IMR-90 (cell line): ENCODE results near the gene OR1A1. TPM values are rescaled to one million over a fixed set of nuclear protein-coding genes. Genes with fewer than 3 reads are reported as not detected.
"Not testable (repeated sequence)": the region's sequence is repeated elsewhere in the genome, so short reads cannot be mapped to it uniquely, and the experiment has no call there.

ENCODE experiments used
- ATAC-seq: fragments of 200-7000 bp; cut with Tn5 transposase; 2 replicates; pipeline ENCODE4 v1.9.1; 2020; ENCODE audit warnings: low read depth, mild to moderate bottlenecking, moderate library complexity
- BruUV-seq: library from RNA; stranded (reverse); fragments of 400-500 nt; replicated peaks from 2 replicates; lab custom pipeline; 2021; lab: Mats Ljungman, UMichigan
- CTCF ChIA-PET: fragments of 300-600 bp; formaldehyde crosslinking; extraction: SDS; loops from one replicate; lab custom pipeline; 2021; ENCODE audit warnings: antibody characterized with exemption; lab: Yijun Ruan, JAX
- POLR2A ChIA-PET: fragments of 300-600 bp; sonication (Branson Sonifier 250); formaldehyde crosslinking; loops from one replicate; lab custom pipeline; 2022; ENCODE audit warnings: antibody characterized with exemption; ENCODE audit not compliant: unreplicated experiment; lab: Charles Lee
- DNase-seq: peaks from one replicate; pipeline ENCODE4 v3.0.0; 2013
- H2AFZ ChIP-seq: replicated peaks from 2 replicates; pipeline ENCODE3; 2013; ENCODE audit warnings: low read length, mild to moderate bottlenecking; ENCODE audit not compliant: poor library complexity
- H2AK5ac ChIP-seq: 2 replicates; pipeline ENCODE4 v1.6.1; 2013; ENCODE audit warnings: low read depth, low read length, inconsistent platforms
- H2AK9ac ChIP-seq: replicated peaks from 2 replicates; pipeline ENCODE3; 2013; ENCODE audit warnings: mild to moderate bottlenecking, low read depth, low read length, moderate library complexity; ENCODE audit not compliant: poor library complexity
- H2BK120ac ChIP-seq: 2 replicates; pipeline ENCODE4 v1.6.1; 2013; ENCODE audit warnings: low read depth, low read length, inconsistent platforms
- H2BK15ac ChIP-seq: 3 replicates; pipeline ENCODE4 v1.6.1; 2013; ENCODE audit warnings: low read depth, low read length, inconsistent platforms
- H2BK20ac ChIP-seq: 2 replicates; pipeline ENCODE4 v1.6.1; 2013; ENCODE audit warnings: low read depth, mild to moderate bottlenecking, inconsistent platforms, low read length, moderate library complexity
- H2BK5ac ChIP-seq: 2 replicates; pipeline ENCODE4 v1.6.1; 2013; ENCODE audit warnings: mild to moderate bottlenecking, low read depth, low read length, inconsistent platforms; ENCODE audit not compliant: poor library complexity, severe bottlenecking
- H3K14ac ChIP-seq: replicated peaks from 2 replicates; pipeline ENCODE4 v1.6.1; 2013; ENCODE audit warnings: low read depth, low read length, inconsistent platforms
- H3K18ac ChIP-seq: 2 replicates; pipeline ENCODE4 v1.6.1; 2013; ENCODE audit warnings: low read depth, low read length, control low read depth
- H3K23ac ChIP-seq: 2 replicates; pipeline ENCODE4 v1.6.1; 2013; ENCODE audit warnings: low read depth, low read length, inconsistent platforms
- H3K27ac ChIP-seq: 2 replicates; pipeline ENCODE4 v1.5.1; 2013; ENCODE audit warnings: mild to moderate bottlenecking, control low read depth, low read length; ENCODE audit not compliant: insufficient read depth
- H3K27me3 ChIP-seq: 2 replicates; pipeline ENCODE4 v1.6.1; 2013; ENCODE audit warnings: low read length; ENCODE audit not compliant: control insufficient read depth, insufficient read depth
- H3K36me3 ChIP-seq: 2 replicates; pipeline ENCODE4 v1.6.1; 2013; ENCODE audit warnings: low read length, mixed read lengths; ENCODE audit not compliant: control insufficient read depth, insufficient read depth
- H3K4ac ChIP-seq: 2 replicates; pipeline ENCODE4 v1.6.1; 2013; ENCODE audit warnings: low read depth, low read length, inconsistent platforms
- H3K4me1 ChIP-seq: 2 replicates; pipeline ENCODE4 v1.6.1; 2013; ENCODE audit warnings: low read length, mixed read lengths; ENCODE audit not compliant: control insufficient read depth, insufficient read depth
- H3K4me2 ChIP-seq: 2 replicates; pipeline ENCODE4 v1.6.1; 2013; ENCODE audit warnings: low read depth, mild to moderate bottlenecking, control low read depth, low read length, moderate library complexity
- H3K4me3 ChIP-seq: 2 replicates; pipeline ENCODE4 v1.5.1; 2013; ENCODE audit warnings: low read depth, mild to moderate bottlenecking, control low read depth, low read length, moderate library complexity; ENCODE audit not compliant: insufficient read depth
- H3K56ac ChIP-seq: 2 replicates; pipeline ENCODE4 v1.6.1; 2013; ENCODE audit warnings: low read length, inconsistent platforms; ENCODE audit not compliant: insufficient read depth; ENCODE audit errors: extremely low read depth
- H3K79me1 ChIP-seq, 2 experiments: 2 replicates each; pipeline ENCODE4 v1.6.1; 2013; ENCODE audit warnings: low read length in 2 of 2, inconsistent platforms in 1 of 2, low read depth in 1 of 2
- H3K9ac ChIP-seq: 2 replicates; pipeline ENCODE4 v1.6.1; 2013; ENCODE audit warnings: low read depth, low read length, control low read depth
- H3K9me1 ChIP-seq: 2 replicates; pipeline ENCODE4 v1.6.1; 2013; ENCODE audit warnings: low read length, inconsistent platforms; ENCODE audit not compliant: insufficient read depth
- H3K9me3 ChIP-seq: 2 replicates; pipeline ENCODE4 v1.6.1; 2013; ENCODE audit warnings: low read length; ENCODE audit not compliant: control insufficient read depth, insufficient read depth
- H4K20me1 ChIP-seq: 2 replicates; pipeline ENCODE4 v1.6.1; 2013; ENCODE audit warnings: low read length, inconsistent platforms; ENCODE audit not compliant: insufficient read depth
- H4K5ac ChIP-seq: 2 replicates; pipeline ENCODE4 v1.6.1; 2013; ENCODE audit warnings: mild to moderate bottlenecking, low read depth, low read length, control low read depth
- H4K8ac ChIP-seq, 2 experiments: 2 replicates each; pipeline ENCODE4 v1.6.1; 2013; ENCODE audit warnings: low read depth in 2 of 2, low read length in 2 of 2, control low read depth in 1 of 2, inconsistent platforms in 1 of 2
- H4K91ac ChIP-seq: 2 replicates; pipeline ENCODE4 v1.6.1; 2013; ENCODE audit warnings: low read depth, low read length, inconsistent platforms; ENCODE audit not compliant: insufficient read depth
- WGBS, 2 experiments: methylation state at CpG; one replicate each; pipeline versions ENCODE4 v1.1.5 to v1.1.7; 2013; ENCODE audit warnings: missing lambda C conversion rate in 2 of 2; ENCODE audit not compliant: insufficient read length in 1 of 2; ENCODE audit errors: extremely low coverage in 2 of 2; 5-methylcytosine and 5-hydroxymethylcytosine counted together
- dilution Hi-C: fragments of 300-500 bp; cut with HindIII; formaldehyde crosslinking; loops from one replicate; pipeline ENCODE4 v1.14.3; 2018; ENCODE audit warnings: low sequenced_read_pairs; ENCODE audit not compliant: unreplicated experiment
- in situ Hi-C: fragments of 300-500 bp; cut with MboI; formaldehyde crosslinking; loops from 3 replicates; pipeline ENCODE4 v1.14.3; 2019; ENCODE audit warnings: low sequenced_read_pairs, inconsistent platforms, mixed read lengths
- intact Hi-C: fragments of 100-400 bp; cut with micrococcal nuclease; formaldehyde crosslinking; loops from 2 replicates; pipeline ENCODE4 v1.10.0; 2022
- polyA plus RNA-seq, 3 experiments: library from polyadenylated mRNA; depleted of rRNA; stranded (reverse); fragments of >200 nt; gene quantifications; 2 replicates each; pipeline ENCODE4 v1.2.3, GENCODE V29; 2012; ENCODE audit warnings: low replicate concordance in 1 of 3
- total RNA-seq: library from RNA; depleted of rRNA; stranded (reverse); fragments of >200 nt; gene quantifications from 2 replicates; pipeline ENCODE4 v1.2.3, GENCODE V29; 2012

The OR1A1 gene
- total and polyA plus RNA-seq, 2 of the 4 experiments (the other 2 are of a cell fraction), result not detected

DNA sequence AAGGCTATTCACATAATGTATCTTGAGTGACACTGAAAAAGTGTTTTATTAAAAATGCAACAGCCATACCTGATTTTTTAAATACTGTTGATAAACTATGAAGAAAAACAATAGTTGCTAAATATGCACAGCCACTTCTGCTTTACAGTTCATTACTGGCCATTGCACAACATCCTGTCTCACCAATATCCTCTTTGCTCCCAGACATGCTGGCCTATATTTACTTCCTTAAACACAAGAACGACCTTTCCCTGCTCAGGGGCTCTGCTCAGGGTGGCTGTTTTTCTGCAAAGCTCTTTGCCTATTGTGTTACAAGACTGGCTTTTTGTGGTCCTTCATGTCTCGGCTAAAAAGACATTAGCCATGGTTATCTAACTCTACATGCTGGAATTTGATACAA, 31.2 kb downstream of the OR1A1 start:
- H3K9ac ChIP-seq, H3K4ac ChIP-seq, H3K27me3 ChIP-seq, H3K9me3 ChIP-seq, H3K4me3 ChIP-seq, dilution Hi-C loops, H2AK5ac ChIP-seq, H4K20me1 ChIP-seq, H4K91ac ChIP-seq, H4K5ac ChIP-seq, H2BK5ac ChIP-seq, ATAC-seq, in situ Hi-C loops, DNase-seq, H3K4me2 ChIP-seq, POLR2A ChIA-PET, BruUV-seq, H3K14ac ChIP-seq, H3K79me1 ChIP-seq, H4K8ac ChIP-seq, H3K56ac ChIP-seq, H3K23ac ChIP-seq, H3K9me1 ChIP-seq, H2AK9ac ChIP-seq, intact Hi-C loops, H2BK15ac ChIP-seq, H2AFZ ChIP-seq, CTCF ChIA-PET, H3K27ac ChIP-seq, H3K36me3 ChIP-seq, H2BK120ac ChIP-seq, H3K18ac ChIP-seq, H3K4me1 ChIP-seq, H2BK20ac ChIP-seq: not testable (repeated sequence)
- no CpG with 5 or more reads among the region's 2 CpGs for WGBS, 2 experiments

DNA sequence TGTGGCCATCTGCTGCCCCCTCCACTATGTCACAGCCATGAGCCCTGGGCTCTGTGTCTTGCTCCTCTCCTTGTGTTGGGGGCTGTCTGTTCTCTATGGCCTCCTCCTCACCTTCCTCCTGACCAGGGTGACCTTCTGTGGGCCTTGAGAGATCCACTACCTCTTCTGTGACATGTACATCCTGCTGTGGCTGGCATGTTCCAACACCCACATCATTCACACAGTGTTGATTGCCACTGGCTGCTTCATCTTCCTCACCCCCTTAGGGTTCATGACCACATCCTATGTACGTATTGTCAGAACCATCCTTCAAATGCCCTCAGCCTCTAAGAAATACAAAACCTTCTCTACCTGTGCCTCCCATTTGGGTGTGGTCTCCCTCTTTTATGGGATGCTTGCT, 33.6 kb downstream of the OR1A1 start:
- CTCF ChIA-PET, in situ Hi-C loops, H3K36me3 ChIP-seq, H2AK5ac ChIP-seq, H2BK5ac ChIP-seq, H3K14ac ChIP-seq, H4K5ac ChIP-seq, H3K18ac ChIP-seq, H3K27me3 ChIP-seq, H3K4me3 ChIP-seq, H3K9me3 ChIP-seq, intact Hi-C loops, H3K27ac ChIP-seq, H3K4me2 ChIP-seq, H2AFZ ChIP-seq, H2BK20ac ChIP-seq, ATAC-seq, H2BK15ac ChIP-seq, H3K4ac ChIP-seq, H2BK120ac ChIP-seq, DNase-seq, H3K23ac ChIP-seq, H3K4me1 ChIP-seq, H3K9ac ChIP-seq, H2AK9ac ChIP-seq, H4K91ac ChIP-seq, H4K8ac ChIP-seq, H3K79me1 ChIP-seq, BruUV-seq, dilution Hi-C loops, H3K9me1 ChIP-seq, H3K56ac ChIP-seq, POLR2A ChIA-PET, H4K20me1 ChIP-seq: not testable (repeated sequence)
- no CpG with 5 or more reads among the region's 1 CpG for WGBS, 2 experiments
